IPS-20b (cell line): ENCODE data around the gene RBM20.
"Not testable (repeated sequence)": the region's sequence is repeated elsewhere in the genome, so short reads cannot be mapped to it uniquely, and the experiment has no call there.

Source experiments
- H3K27ac ChIP-seq: one replicate; pipeline ENCODE4 v1.5.1; 2013; ENCODE audit warnings: low read length
- H3K27me3 ChIP-seq: 2 replicates; pipeline ENCODE4 v1.6.1; 2013; ENCODE audit warnings: mild to moderate bottlenecking, low read length, inconsistent platforms; ENCODE audit not compliant: insufficient read depth
- H3K36me3 ChIP-seq: 2 replicates; pipeline ENCODE4 v1.6.1; 2013; ENCODE audit warnings: low read depth, mild to moderate bottlenecking, inconsistent platforms, low read length, moderate library complexity; ENCODE audit not compliant: insufficient read depth
- H3K4me1 ChIP-seq: 2 replicates; pipeline ENCODE4 v1.6.1; 2013; ENCODE audit warnings: mild to moderate bottlenecking, control low read depth, inconsistent platforms, low read length, moderate library complexity; ENCODE audit not compliant: insufficient read depth
- H3K4me3 ChIP-seq: 2 replicates; pipeline ENCODE4 v1.5.1; 2013; ENCODE audit warnings: mild to moderate bottlenecking, low read length, inconsistent platforms
- H3K9ac ChIP-seq: 2 replicates; pipeline ENCODE4 v1.6.1; 2013; ENCODE audit warnings: low read depth, mild to moderate bottlenecking, inconsistent platforms, low read length, moderate library complexity
- H3K9me3 ChIP-seq: 2 replicates; pipeline ENCODE4 v1.6.1; 2013; ENCODE audit warnings: mild to moderate bottlenecking, low read depth, low read length, inconsistent platforms; ENCODE audit not compliant: insufficient read depth

RBM20 gene

GRCh38 chr10:110764793-110765512, 120.8 kb downstream of the RBM20 start:
- Histone ChIP-seq H3K4me1 (no peaks in the 10 kb centered on the region), H3K27ac (no peak overlapping the region), H3K9me3 (no peaks in the 10 kb centered on the region), H3K27me3 (no peaks in the 10 kb centered on the region), H3K36me3 (no peaks in the 10 kb centered on the region), H3K9ac (no peak overlapping the region), H3K4me3 (no peak overlapping the region)

- no peak overlapping the region for H3K4me3 ChIP-seq
- H3K27ac ChIP-seq, result no peak overlapping the region
- H3K4me1 ChIP-seq, result no peaks in the 10 kb centered on the region
- no peak overlapping the region for H3K9ac ChIP-seq
- H3K27me3 ChIP-seq, result no peaks in the 10 kb centered on the region
- H3K9me3 ChIP-seq, result no peaks in the 10 kb centered on the region
- no peaks in the 10 kb centered on the region for H3K36me3 ChIP-seq
Measured at GRCh38 chr10:110765513-110766319, 121.6 kb downstream of the RBM20 start.

- H3K27ac ChIP-seq, H3K36me3 ChIP-seq, H3K9me3 ChIP-seq, H3K9ac ChIP-seq, H3K4me1 ChIP-seq, H3K27me3 ChIP-seq, H3K4me3 ChIP-seq: not testable (repeated sequence)
Measured at GRCh38 chr10:110767601-110768000, 123.5 kb downstream of the RBM20 start.

- no peak overlapping the region for H3K27ac ChIP-seq
- no peaks in the 10 kb centered on the region for H3K36me3 ChIP-seq
- no peaks in the 10 kb centered on the region for H3K4me1 ChIP-seq
- H3K9ac ChIP-seq, result no peak overlapping the region
- H3K27me3 ChIP-seq, result no peaks in the 10 kb centered on the region
- H3K9me3 ChIP-seq, result no peaks in the 10 kb centered on the region
- no peak overlapping the region for H3K4me3 ChIP-seq
Measured at GRCh38 chr10:110770243-110770642, 126.1 kb downstream of the RBM20 start.

- no peaks in the 10 kb centered on the region for H3K36me3 ChIP-seq
- H3K9ac ChIP-seq, result no peak overlapping the region
Measured at GRCh38 chr10:110771486-110771885, 127.3 kb downstream of the RBM20 start.

GRCh38 chr10:110771991-110772390, 127.9 kb downstream of the RBM20 start:
- Histone ChIP-seq H3K36me3 (no peaks in the 10 kb centered on the region), H3K27ac (no peak overlapping the region), H3K9ac (no peak overlapping the region), H3K4me3 (no peak overlapping the region), H3K4me1 (no peaks in the 10 kb centered on the region), H3K27me3 (no peaks in the 10 kb centered on the region), H3K9me3 (no peaks in the 10 kb centered on the region)

More at GRCh38 chr10:110771486-110771885, 127.3 kb downstream of the RBM20 start:
- Histone ChIP-seq H3K9me3 (no peaks in the 10 kb centered on the region), H3K27ac (no peak overlapping the region), H3K27me3 (no peaks in the 10 kb centered on the region), H3K4me3 (no peak overlapping the region), H3K4me1 (no peaks in the 10 kb centered on the region)

- Histone ChIP-seq H3K36me3 (no peaks in the 10 kb centered on the region), H3K27me3 (no peaks in the 10 kb centered on the region), H3K4me1 (no peaks in the 10 kb centered on the region), H3K4me3 (no peak overlapping the region), H3K9ac (no peak overlapping the region), H3K27ac (no peak overlapping the region), H3K9me3 (no peaks in the 10 kb centered on the region)
Measured at GRCh38 chr10:110772454-110773025, 128.4 kb downstream of the RBM20 start.

GRCh38 chr10:110773693-110774068, 129.5 kb downstream of the RBM20 start:
- Histone ChIP-seq H3K9ac (no peak overlapping the region), H3K27ac (no peak overlapping the region), H3K27me3 (no peaks in the 10 kb centered on the region), H3K4me1 (no peaks in the 10 kb centered on the region), H3K36me3 (no peaks in the 10 kb centered on the region), H3K9me3 (no peaks in the 10 kb centered on the region), H3K4me3 (no peak overlapping the region)

GRCh38 chr10:110774069-110775019, 130.2 kb downstream of the RBM20 start:
- H3K9me3 ChIP-seq, result no peaks in the 10 kb centered on the region
- H3K9ac ChIP-seq, result no peak overlapping the region
- H3K4me1 ChIP-seq, result no peaks in the 10 kb centered on the region
- H3K4me3 ChIP-seq, result no peak overlapping the region
- no peak overlapping the region for H3K27ac ChIP-seq
- no peaks in the 10 kb centered on the region for H3K27me3 ChIP-seq
- H3K36me3 ChIP-seq, result no peaks in the 10 kb centered on the region

GRCh38 chr10:110775020-110775375, 130.9 kb downstream of the RBM20 start:
- no peaks in the 10 kb centered on the region for H3K4me1 ChIP-seq

GRCh38 chr10:110775406-110775805, 131.3 kb downstream of the RBM20 start:
- no peaks in the 10 kb centered on the region for H3K27me3 ChIP-seq
- no peak overlapping the region for H3K4me3 ChIP-seq
- H3K9ac ChIP-seq, result no peak overlapping the region
- no peaks in the 10 kb centered on the region for H3K9me3 ChIP-seq
- H3K4me1 ChIP-seq, result no peaks in the 10 kb centered on the region
- H3K27ac ChIP-seq, result no peak overlapping the region
- no peaks in the 10 kb centered on the region for H3K36me3 ChIP-seq

More at GRCh38 chr10:110775020-110775375, 130.9 kb downstream of the RBM20 start:
- H3K27me3 ChIP-seq, result no peaks in the 10 kb centered on the region
- H3K27ac ChIP-seq, result no peak overlapping the region
- H3K36me3 ChIP-seq, result no peaks in the 10 kb centered on the region
- no peaks in the 10 kb centered on the region for H3K9me3 ChIP-seq
- H3K9ac ChIP-seq, result no peak overlapping the region
- no peak overlapping the region for H3K4me3 ChIP-seq
